Small intestine (tissue), 7 donors: ENCODE data around the gene CHCHD10. TPM values are rescaled to one million over a fixed set of nuclear protein-coding genes. Genes with fewer than 3 reads are reported as not detected.
A peak's percentile ranks its signal among the peaks of the same experiment; 100 is the strongest.

Experiments
- DNase-seq, 2 donors: peaks; one replicate each; pipeline versions ENCODE4 v3.0.0 to v3.0.0-alpha.2; 2013
- FAIRE-seq: peaks from 2 replicates; lab custom pipeline; 2012; peaks lifted over from hg19 to GRCh38; lab: Jason Lieb, UNC
- H3K27ac ChIP-seq, 3 donors: one replicate each; pipeline ENCODE4 v1.5.1; 2013; ENCODE audit warnings: low read length in 2 of 3, mild to moderate bottlenecking in 2 of 3, control low read depth in 1 of 3, inconsistent platforms in 1 of 3, low read depth in 1 of 3, moderate library complexity in 1 of 3
- H3K27me3 ChIP-seq, 3 donors: one replicate each; pipeline ENCODE4 v1.6.1; 2013; ENCODE audit warnings: low read length in 3 of 3, inconsistent platforms in 1 of 3; ENCODE audit not compliant: control insufficient read depth in 3 of 3, insufficient read depth in 3 of 3
- H3K36me3 ChIP-seq, 3 donors: one replicate each; pipeline ENCODE4 v1.6.1; 2013; ENCODE audit warnings: low read length in 3 of 3, inconsistent platforms in 1 of 3, low read depth in 1 of 3, mild to moderate bottlenecking in 1 of 3, moderate library complexity in 1 of 3; ENCODE audit not compliant: control insufficient read depth in 3 of 3, insufficient read depth in 2 of 3
- H3K4me1 ChIP-seq, 3 donors: one replicate each; pipeline ENCODE4 v1.6.1; 2013; ENCODE audit warnings: low read length in 2 of 3, inconsistent platforms in 1 of 3, low read depth in 1 of 3, mild to moderate bottlenecking in 1 of 3, moderate library complexity in 1 of 3; ENCODE audit not compliant: control insufficient read depth in 3 of 3, insufficient read depth in 2 of 3
- H3K4me3 ChIP-seq, 3 donors: one replicate each; pipeline ENCODE4 v1.5.1; 2013; ENCODE audit warnings: low read length in 3 of 3, control low read depth in 1 of 3, inconsistent platforms in 1 of 3, low read depth in 1 of 3, mild to moderate bottlenecking in 1 of 3, moderate library complexity in 1 of 3
- H3K9me3 ChIP-seq, 2 donors: one replicate each; pipeline ENCODE4 v1.6.1; 2013; ENCODE audit warnings: low read depth in 1 of 2, low read length in 1 of 2; ENCODE audit not compliant: control insufficient read depth in 2 of 2, insufficient read depth in 1 of 2
- WGBS, 3 donors: extraction: QIAGEN DNeasy Blood & Tissue Kit; methylation state at CpG; one replicate each; pipeline ENCODE4 v1.1.7; 2013; 5-methylcytosine and 5-hydroxymethylcytosine counted together
- polyA plus RNA-seq, 4 donors: library from polyadenylated mRNA; stranded (reverse) in 3 of 4; unstranded in 1 of 4; fragments of 200-250 nt in 3 of 4; fragments of 120-200 nt in 1 of 4; gene quantifications; one replicate each; pipeline versions ENCODE4 v1.2.1 to v1.2.3, GENCODE V29; 2013
- donor health status: healthy with polysubstance abuse.
- donor health status: control.
- donor health status: control.
- donor health status: Bipolar disorder and iron deficiency.
- donor health status: healthy.

The CHCHD10 gene
- polyA plus RNA-seq, 4 donors: 53.5 to 544 (median 282) TPM

GRCh38 chr22:23780146-23780748 is 12.5 kb upstream of the CHCHD10 start:
- 84 to 93% (median 90%) methylated on average over 20 of the region's 20 CpGs for WGBS, 3 donors
- FAIRE-seq (no peak), DNase-seq (no peak)
- Histone ChIP-seq H3K9me3 (no peaks in the 10 kb centered on the region), H3K4me1 (peaks cover 0 to 58% (median 2%) of the 10 kb centered on the region in 3 donors), H3K27ac (no peak overlapping the region), H3K36me3 (peaks cover 0 to 23% (median 0%) of the 10 kb centered on the region in 3 donors), H3K27me3 (no peaks in the 10 kb centered on the region), H3K4me3 (no peak overlapping the region)

GRCh38 chr22:23779731-23780130 is 12.0 kb upstream of the CHCHD10 start:
- H3K9me3 ChIP-seq: no peaks in the 10 kb centered on the region
- no peak for DNase-seq
- FAIRE-seq: no peak
- peaks cover 0 to 63% (median 2%) of the 10 kb centered on the region in 3 donors for H3K4me1 ChIP-seq
- H3K27me3 ChIP-seq: peaks cover 0 to under 1% (median 0%) of the 10 kb centered on the region in 3 donors
- no peak overlapping the region for H3K27ac ChIP-seq
- H3K36me3 ChIP-seq: peaks cover 0 to 23% (median 0%) of the 10 kb centered on the region in 3 donors
- 88 to 90% (median 88%) methylated on average over 5 of the region's 5 CpGs for WGBS, 3 donors
- H3K4me3 ChIP-seq: no peak overlapping the region

GRCh38 chr22:23779083-23779482 is 11.3 kb upstream of the CHCHD10 start:
- H3K9me3 ChIP-seq: no peaks in the 10 kb centered on the region
- H3K27me3 ChIP-seq: peaks cover 0 to 3% (median 0%) of the 10 kb centered on the region in 3 donors
- H3K36me3 ChIP-seq: peaks cover 0 to 23% (median 0%) of the 10 kb centered on the region in 3 donors
- 89 to 93% (median 93%) methylated on average over 15 to 16 of the region's 16 CpGs for WGBS, 3 donors
- H3K4me1 ChIP-seq: peaks cover 0 to 59% (median 0%) of the 10 kb centered on the region in 3 donors
- FAIRE-seq (no peak), DNase-seq (no peak)
- H3K4me3 ChIP-seq: no peak overlapping the region
- H3K27ac ChIP-seq: peak overlapping the region in 1 of 3 donors; percentile 39

GRCh38 chr22:23778577-23778900 is 10.8 kb upstream of the CHCHD10 start:
- FAIRE-seq (no peak), DNase-seq (peak in 1 of 2 donors; percentile 61)
- 73 to 84% (median 79%) methylated on average over 3 of the region's 3 CpGs for WGBS, 3 donors
- Histone ChIP-seq H3K36me3 (peaks cover 0 to 20% (median 0%) of the 10 kb centered on the region in 3 donors), H3K27ac (peak overlapping the region in 1 of 3 donors; percentile 39), H3K4me1 (peaks cover 0 to 54% (median 0%) of the 10 kb centered on the region in 3 donors), H3K9me3 (no peaks in the 10 kb centered on the region), H3K27me3 (peaks cover 0 to 8% (median 0%) of the 10 kb centered on the region in 3 donors), H3K4me3 (no peak overlapping the region)

GRCh38 chr22:23777776-23778576 is 10.2 kb upstream of the CHCHD10 start:
- Histone ChIP-seq H3K27me3 (peaks cover 0 to 14% (median 0%) of the 10 kb centered on the region in 3 donors), H3K36me3 (peaks cover 0 to 16% (median 0%) of the 10 kb centered on the region in 3 donors), H3K4me1 (peaks cover 0 to 52% (median 0%) of the 10 kb centered on the region in 3 donors), H3K4me3 (no peak overlapping the region), H3K27ac (peak overlapping the region in 1 of 3 donors; percentile 39), H3K9me3 (no peaks in the 10 kb centered on the region)
- FAIRE-seq (no peak), DNase-seq (no peak)
- 78 to 81% (median 80%) methylated on average over 11 of the region's 11 CpGs for WGBS, 3 donors

- no peaks in the 10 kb centered on the region for H3K9me3 ChIP-seq
- H3K27me3 ChIP-seq: peaks cover 0 to 14% (median 0%) of the 10 kb centered on the region in 3 donors
- no peak overlapping the region for H3K4me3 ChIP-seq
- no peak overlapping the region for H3K27ac ChIP-seq
- H3K4me1 ChIP-seq: peaks cover 0 to 41% (median 2%) of the 10 kb centered on the region in 3 donors
- no peak for FAIRE-seq
- DNase-seq: no peak
- peaks cover 0 to 15% (median 0%) of the 10 kb centered on the region in 3 donors for H3K36me3 ChIP-seq
- 74 to 76% (median 75%) methylated on average over 3 of the region's 3 CpGs for WGBS, 3 donors
These were observed 8.1 kb upstream of the CHCHD10 start for GRCh38 chr22:23775779-23776375.

GRCh38 chr22:23774922-23775436 is 7.2 kb upstream of the CHCHD10 start:
- H3K27ac ChIP-seq: no peak overlapping the region
- no peak overlapping the region for H3K4me3 ChIP-seq
- DNase-seq (no peak), FAIRE-seq (no peak)
- 67 to 85% (median 83%) methylated on average over 1 to 2 of the region's 2 CpGs for WGBS, 3 donors
- peaks cover 0 to 39% (median 2%) of the 10 kb centered on the region in 3 donors for H3K4me1 ChIP-seq
- H3K36me3 ChIP-seq: peaks cover 0 to 8% (median 0%) of the 10 kb centered on the region in 3 donors
- H3K9me3 ChIP-seq: no peaks in the 10 kb centered on the region
- H3K27me3 ChIP-seq: peaks cover 0 to 14% (median 0%) of the 10 kb centered on the region in 3 donors
